Mesendoderm (in vitro differentiated cells): ENCODE results near the gene SMAP1.

Experiments
- DNase-seq: peaks from one replicate; pipeline ENCODE4 v3.0.0; 2013
- H2AK5ac ChIP-seq: 2 replicates; pipeline ENCODE4 v1.6.1; 2013; ENCODE audit warnings: low read length, inconsistent platforms
- H2BK120ac ChIP-seq: 2 replicates; pipeline ENCODE4 v1.6.1; 2013; ENCODE audit warnings: low read depth, mild to moderate bottlenecking, low read length, moderate library complexity, mixed read lengths
- H2BK15ac ChIP-seq: replicated peaks from 2 replicates; pipeline ENCODE4 v1.6.1; 2013; ENCODE audit warnings: low read depth, mild to moderate bottlenecking, moderate library complexity
- H2BK5ac ChIP-seq: 2 replicates; pipeline ENCODE4 v1.6.1; 2013; ENCODE audit warnings: low read length, inconsistent platforms
- H3K18ac ChIP-seq: 2 replicates; pipeline ENCODE4 v1.6.1; 2013; ENCODE audit warnings: mild to moderate bottlenecking, low read length, mixed read lengths
- H3K23ac ChIP-seq: one replicate; pipeline ENCODE4 v1.6.1; 2013; ENCODE audit warnings: low read length
- H3K27ac ChIP-seq: 2 replicates; pipeline ENCODE4 v1.5.1; 2013; ENCODE audit warnings: low read depth, mild to moderate bottlenecking, inconsistent platforms, low read length, moderate library complexity
- H3K27me3 ChIP-seq: 2 replicates; pipeline ENCODE4 v1.6.1; 2013; ENCODE audit warnings: low read length, control low read depth, mild to moderate bottlenecking, inconsistent platforms; ENCODE audit not compliant: insufficient read depth, poor library complexity
- H3K36me3 ChIP-seq: 2 replicates; pipeline ENCODE4 v1.6.1; 2013; ENCODE audit warnings: low read length, inconsistent platforms; ENCODE audit not compliant: control insufficient read depth, insufficient read depth
- H3K4ac ChIP-seq: one replicate; pipeline ENCODE4 v1.6.1; 2013; ENCODE audit warnings: low read depth, mild to moderate bottlenecking, low read length, moderate library complexity
- H3K4me1 ChIP-seq: 2 replicates; pipeline ENCODE4 v1.6.1; 2013; ENCODE audit warnings: low read depth, low read length, inconsistent platforms; ENCODE audit not compliant: control insufficient read depth
- H3K4me2 ChIP-seq: 2 replicates; pipeline ENCODE4 v1.6.1; 2013; ENCODE audit warnings: low read length
- H3K4me3 ChIP-seq: 2 replicates; pipeline ENCODE4 v1.5.1; 2013; ENCODE audit warnings: mild to moderate bottlenecking, low read length
- H3K56ac ChIP-seq: one replicate; pipeline ENCODE4 v1.6.1; 2013; ENCODE audit warnings: low read length
- H3K79me1 ChIP-seq: 2 replicates; pipeline ENCODE4 v1.6.1; 2013; ENCODE audit warnings: low read length, inconsistent platforms
- H3K79me2 ChIP-seq: 2 replicates; pipeline ENCODE4 v1.6.1; 2013; ENCODE audit warnings: mild to moderate bottlenecking, low read length; ENCODE audit not compliant: control insufficient read depth, insufficient read depth
- H3K9ac ChIP-seq: 2 replicates; pipeline ENCODE4 v1.6.1; 2013; ENCODE audit warnings: low read length, inconsistent platforms
- H4K5ac ChIP-seq: one replicate; pipeline ENCODE4 v1.6.1; 2013; ENCODE audit warnings: low read length
- H4K8ac ChIP-seq: one replicate; pipeline ENCODE4 v1.6.1; 2013; ENCODE audit warnings: low read depth, mild to moderate bottlenecking, control low read depth, low read length, moderate library complexity
- WGBS: extraction: QIAGEN DNeasy Blood & Tissue Kit; methylation state at CpG from one replicate; pipeline ENCODE4 v1.1.7; 2013; ENCODE audit warnings: low lambda C conversion rate, missing lambda C conversion rate; ENCODE audit not compliant: insufficient coverage; ENCODE audit errors: extremely low coverage; 5-methylcytosine and 5-hydroxymethylcytosine counted together

Gene SMAP1

GRCh38 chr6:70838907-70839285 lies 171.2 kb downstream of the SMAP1 start:
- no peak overlapping the region for H3K4ac ChIP-seq
- no peak for DNase-seq
- H3K9ac ChIP-seq, result no peak overlapping the region
- no peak overlapping the region for H3K27ac ChIP-seq
- no peak overlapping the region for H2BK5ac ChIP-seq
- no peak overlapping the region for H3K56ac ChIP-seq
- H2BK15ac ChIP-seq, result no peak overlapping the region
- H3K23ac ChIP-seq, result no peak overlapping the region
- H4K8ac ChIP-seq, result no peak overlapping the region
- no peak overlapping the region for H3K4me3 ChIP-seq
- no peaks in the 10 kb centered on the region for H3K27me3 ChIP-seq
- no peak overlapping the region for H4K5ac ChIP-seq
- no peaks in the 10 kb centered on the region for H3K4me1 ChIP-seq
- H3K4me2 ChIP-seq, result no peak overlapping the region
- H3K18ac ChIP-seq, result no peak overlapping the region
- H2AK5ac ChIP-seq, result no peak overlapping the region
- H3K79me1 ChIP-seq, result no peaks in the 10 kb centered on the region
- no peaks in the 10 kb centered on the region for H3K79me2 ChIP-seq
- no peak overlapping the region for H2BK120ac ChIP-seq
- no peaks in the 10 kb centered on the region for H3K36me3 ChIP-seq
- no CpG with 5 or more reads among the region's 2 CpGs for WGBS

DNA sequence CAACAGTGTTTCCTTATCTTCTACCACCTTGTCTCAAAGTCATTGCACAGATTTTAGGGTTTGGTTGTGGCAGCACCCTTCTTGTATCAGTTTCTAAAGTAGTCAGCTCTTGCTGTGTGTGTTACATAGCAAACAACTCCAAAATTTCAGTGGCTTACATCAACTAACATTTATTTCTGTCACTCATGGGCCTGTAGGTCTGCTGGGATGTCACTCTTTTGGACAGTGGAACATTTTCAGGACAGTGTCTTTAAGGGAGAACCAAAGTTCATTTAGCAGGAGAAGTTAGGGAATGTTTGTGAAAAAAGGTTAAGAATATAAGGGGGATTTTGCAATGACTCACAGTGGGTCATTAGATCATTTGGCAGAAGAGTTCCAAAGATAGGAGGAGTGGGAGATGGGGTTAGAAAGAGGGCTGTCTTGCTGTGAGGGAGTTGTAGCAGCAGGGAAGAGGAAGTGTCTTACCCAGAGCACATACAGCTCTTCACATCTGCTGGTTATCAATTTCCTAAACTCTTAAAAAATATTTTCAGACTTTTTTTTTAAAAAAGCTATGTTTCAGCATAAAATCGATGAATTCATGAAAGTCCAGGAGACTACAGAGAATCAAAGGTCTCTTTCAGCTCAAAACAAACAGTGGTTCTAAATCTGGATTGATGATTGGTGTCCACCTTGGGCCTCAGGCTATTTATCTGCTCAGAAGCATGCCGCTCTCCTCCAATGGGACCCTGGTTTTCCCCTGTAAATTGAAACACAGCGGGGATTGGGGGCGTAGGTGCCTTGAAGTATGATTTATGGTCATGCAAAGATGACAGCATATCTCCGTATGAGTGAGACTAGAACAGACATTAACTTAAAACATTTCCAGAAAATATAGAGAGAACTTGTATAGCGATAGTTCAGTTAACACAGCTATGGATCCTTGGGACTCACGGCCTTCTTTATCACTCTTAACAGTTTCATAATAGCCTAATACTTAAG lies 171.9 kb downstream of the SMAP1 start:
- no peak overlapping the region for H4K8ac ChIP-seq
- no CpG with 5 or more reads among the region's 7 CpGs for WGBS
- H2BK120ac ChIP-seq, result no peak overlapping the region
- H3K4ac ChIP-seq, result no peak overlapping the region
- no peak overlapping the region for H3K56ac ChIP-seq
- no peaks in the 10 kb centered on the region for H3K79me2 ChIP-seq
- H3K4me3 ChIP-seq, result no peak overlapping the region
- no peak overlapping the region for H3K18ac ChIP-seq
- no peak overlapping the region for H3K27ac ChIP-seq
- no peak overlapping the region for H3K4me2 ChIP-seq
- H4K5ac ChIP-seq, result no peak overlapping the region
- no peaks in the 10 kb centered on the region for H3K79me1 ChIP-seq
- no peaks in the 10 kb centered on the region for H3K36me3 ChIP-seq
- no peak overlapping the region for H2AK5ac ChIP-seq
- no peak overlapping the region for H3K23ac ChIP-seq
- H2BK5ac ChIP-seq, result no peak overlapping the region
- no peak overlapping the region for H2BK15ac ChIP-seq
- no peak for DNase-seq
- no peaks in the 10 kb centered on the region for H3K27me3 ChIP-seq
- H3K4me1 ChIP-seq, result no peaks in the 10 kb centered on the region
- no peak overlapping the region for H3K9ac ChIP-seq

DNA sequence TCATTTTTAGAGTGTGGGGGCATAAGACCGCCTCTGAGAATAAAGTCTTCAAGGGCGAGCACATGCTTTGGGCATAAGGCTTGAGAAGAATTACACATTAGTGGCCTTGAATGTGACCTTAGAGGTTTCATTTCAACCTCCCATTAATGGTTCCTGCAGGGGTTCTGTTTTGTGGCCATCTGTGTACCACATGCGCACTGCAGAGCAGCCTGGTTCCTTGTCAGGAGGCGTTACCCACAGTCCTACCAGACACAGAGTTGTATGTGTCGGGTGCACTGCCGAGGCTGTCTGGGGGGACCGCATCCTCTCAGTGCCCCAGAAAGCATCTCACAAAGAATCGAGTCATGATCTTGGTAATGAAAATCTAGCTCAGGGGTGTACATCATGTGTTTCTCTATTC lies 173.4 kb downstream of the SMAP1 start:
- H3K79me1 ChIP-seq, result no peaks in the 10 kb centered on the region
- H3K79me2 ChIP-seq, result no peaks in the 10 kb centered on the region
- no peaks in the 10 kb centered on the region for H3K27me3 ChIP-seq
- no peaks in the 10 kb centered on the region for H3K4me1 ChIP-seq
- H3K4me2 ChIP-seq, result no peak overlapping the region
- H3K9ac ChIP-seq, result no peak overlapping the region
- no peaks in the 10 kb centered on the region for H3K36me3 ChIP-seq
- DNase-seq, result no peak
- H2BK5ac ChIP-seq, result no peak overlapping the region
- no peak overlapping the region for H3K4me3 ChIP-seq
- H2BK15ac ChIP-seq, result no peak overlapping the region
- H4K8ac ChIP-seq, result no peak overlapping the region
- no peak overlapping the region for H3K4ac ChIP-seq
- no peak overlapping the region for H2AK5ac ChIP-seq
- no peak overlapping the region for H3K56ac ChIP-seq
- H3K27ac ChIP-seq, result no peak overlapping the region
- no peak overlapping the region for H3K18ac ChIP-seq
- no CpG with 5 or more reads among the region's 8 CpGs for WGBS
- H2BK120ac ChIP-seq, result no peak overlapping the region
- no peak overlapping the region for H4K5ac ChIP-seq
- H3K23ac ChIP-seq, result no peak overlapping the region

GRCh38 chr6:70842541-70842940 lies 174.9 kb downstream of the SMAP1 start:
- Histone ChIP-seq H3K4me3 (no peak overlapping the region), H4K5ac (no peak overlapping the region), H3K27me3 (no peaks in the 10 kb centered on the region), H3K79me2 (no peaks in the 10 kb centered on the region), H3K4ac (no peak overlapping the region), H2AK5ac (no peak overlapping the region), H2BK5ac (no peak overlapping the region), H3K23ac (no peak overlapping the region), H3K18ac (no peak overlapping the region), H4K8ac (no peak overlapping the region), H3K27ac (no peak overlapping the region), H3K36me3 (no peaks in the 10 kb centered on the region), H3K4me2 (no peak overlapping the region), H2BK120ac (no peak overlapping the region), H3K79me1 (no peaks in the 10 kb centered on the region), H2BK15ac (no peak overlapping the region), H3K9ac (no peak overlapping the region), H3K56ac (no peak overlapping the region), H3K4me1 (no peaks in the 10 kb centered on the region)
- no CpG with 5 or more reads among the region's 8 CpGs for WGBS
- DNase-seq, result no peak

DNA sequence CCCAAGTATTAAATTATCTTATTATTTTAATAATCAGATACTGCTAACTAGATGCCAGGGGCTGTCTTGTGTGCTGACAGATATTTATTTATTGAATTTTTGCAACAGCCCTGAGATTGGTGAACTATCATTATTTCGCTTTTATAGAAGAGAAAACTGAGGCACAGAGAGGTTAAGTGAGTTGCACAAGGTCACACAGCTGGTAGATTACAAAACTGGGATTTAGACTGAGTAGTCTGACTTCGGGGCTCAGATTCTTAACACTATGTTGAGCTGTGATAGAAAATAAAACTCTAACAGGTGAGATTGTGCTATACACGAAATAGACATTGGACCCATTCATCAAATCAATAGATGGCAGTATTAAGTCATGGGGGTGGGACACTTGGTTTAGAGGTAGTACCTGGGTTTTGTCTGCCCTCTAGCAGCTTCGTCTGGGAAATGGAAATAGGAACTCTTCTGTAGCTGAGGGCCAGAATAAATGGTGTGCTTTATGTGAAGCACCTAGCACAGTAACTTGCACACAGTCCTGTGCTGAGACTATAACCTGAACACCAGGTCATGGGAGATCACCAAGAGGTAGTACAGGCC lies 175.7 kb downstream of the SMAP1 start:
- Histone ChIP-seq H3K36me3 (no peaks in the 10 kb centered on the region), H3K4me2 (no peak overlapping the region), H3K79me1 (no peaks in the 10 kb centered on the region), H2BK120ac (no peak overlapping the region), H3K23ac (no peak overlapping the region), H3K4me1 (no peaks in the 10 kb centered on the region), H3K4ac (no peak overlapping the region), H2AK5ac (no peak overlapping the region), H2BK5ac (no peak overlapping the region), H4K8ac (no peak overlapping the region), H3K79me2 (no peaks in the 10 kb centered on the region), H2BK15ac (no peak overlapping the region), H3K4me3 (no peak overlapping the region), H3K27ac (no peak overlapping the region), H4K5ac (no peak overlapping the region), H3K27me3 (no peaks in the 10 kb centered on the region), H3K18ac (no peak overlapping the region), H3K56ac (no peak overlapping the region), H3K9ac (no peak overlapping the region)
- WGBS, result no CpG with 5 or more reads among the region's 4 CpGs
- peak; percentile 31 for DNase-seq
